ENCODE results near the gene RABL2A.
A peak's percentile ranks its signal among the peaks of the same experiment; 100 is the strongest.
"Not testable (repeated sequence)": the region's sequence is repeated elsewhere in the genome, so short reads cannot be mapped to it uniquely, and the experiment has no call there.

Gene RABL2A

GRCh38 chr2:113602869-113603466, 24.1 kb upstream of the RABL2A start:
- TF ChIP-seq CTCF (IDR thresholded peaks at IDR 0.05; ENCODE audit: low read depth, low read length) = no peak

GRCh38 chr2:113603467-113604084, 23.5 kb upstream of the RABL2A start:
- DNase-seq (ENCODE audit: extremely low read depth, low read depth) = peak; percentile 79

More at GRCh38 chr2:113602869-113603466, 24.1 kb upstream of the RABL2A start:
- no peak for DNase-seq (ENCODE audit: extremely low read depth, low read depth)

- peak; percentile 81 for DNase-seq (ENCODE audit: extremely low read depth, low read depth)
- TF ChIP-seq CTCF (IDR thresholded peaks at IDR 0.05; ENCODE audit: low read depth, low read length) = peak; percentile 84
Observed at GRCh38 chr2:113604085-113604477, 23.0 kb upstream of the RABL2A start.

GRCh38 chr2:113604661-113605060, 22.4 kb upstream of the RABL2A start:
- not testable (repeated sequence) for DNase-seq (ENCODE audit: extremely low read depth, low read depth)

- DNase-seq (ENCODE audit: extremely low read depth, low read depth) = not testable (repeated sequence)
Observed at GRCh38 chr2:113606036-113606435, 21.0 kb upstream of the RABL2A start.

GRCh38 chr2:113609822-113610221, 17.2 kb upstream of the RABL2A start:
- DNase-seq (ENCODE audit: extremely low read depth, low read depth) = not testable (repeated sequence)

GRCh38 chr2:113621002-113621401, 6.1 kb upstream of the RABL2A start:
- not testable (repeated sequence) for DNase-seq (ENCODE audit: extremely low read depth, low read depth)

GRCh38 chr2:113625906-113626305, 1.2 kb upstream of the RABL2A start:
- DNase-seq (ENCODE audit: extremely low read depth, low read depth) = not testable (repeated sequence)

- DNase-seq (ENCODE audit: extremely low read depth, low read depth) = not testable (repeated sequence)
Observed at GRCh38 chr2:113632849-113633345, 5.8 kb downstream of the RABL2A start.

- DNase-seq (ENCODE audit: extremely low read depth, low read depth) = not testable (repeated sequence)
Observed at GRCh38 chr2:113635358-113635757, 8.3 kb downstream of the RABL2A start.

GRCh38 chr2:113636226-113636625, 9.2 kb downstream of the RABL2A start:
- not testable (repeated sequence) for DNase-seq (ENCODE audit: extremely low read depth, low read depth)

- DNase-seq (ENCODE audit: extremely low read depth, low read depth) = not testable (repeated sequence)
Observed at GRCh38 chr2:113638084-113638483, 11.0 kb downstream of the RABL2A start.

- not testable (repeated sequence) for DNase-seq (ENCODE audit: extremely low read depth, low read depth)
Observed at GRCh38 chr2:113646217-113646616, 19.2 kb downstream of the RABL2A start.

GRCh38 chr2:113650834-113651815, 24.1 kb downstream of the RABL2A start:
- DNase-seq (ENCODE audit: extremely low read depth, low read depth) = not testable (repeated sequence)

GRCh38 chr2:113652599-113652998, 25.5 kb downstream of the RABL2A start:
- not testable (repeated sequence) for DNase-seq (ENCODE audit: extremely low read depth, low read depth)

- DNase-seq (ENCODE audit: extremely low read depth, low read depth) = not testable (repeated sequence)
Observed at GRCh38 chr2:113656031-113656624, 29.1 kb downstream of the RABL2A start.

GRCh38 chr2:113657735-113658134, 30.7 kb downstream of the RABL2A start:
- not testable (repeated sequence) for DNase-seq (ENCODE audit: extremely low read depth, low read depth)

Measured in AG09319 (cell line).